SK-N-SH (cell line): ENCODE data around the gene GDPD2. TPM values are rescaled to one million over a fixed set of nuclear protein-coding genes. Genes with fewer than 3 reads are reported as not detected.

ENCODE experiments used
- CTCF ChIA-PET: fragments of 300-600, 350-600 bp; formaldehyde crosslinking; extraction: SDS; loops from one replicate; lab custom pipeline; 2021; lab: Yijun Ruan, JAX
- POLR2A ChIA-PET: fragments of 350-600 bp; sonication (Branson Sonifier 250); formaldehyde crosslinking; extraction: SDS; loops from one replicate; lab custom pipeline; 2020; ENCODE audit warnings: antibody characterized with exemption, inconsistent platforms; lab: Yijun Ruan, JAX
- DNase-seq: peaks from one replicate; pipeline ENCODE4 v3.0.0; 2012
- H2AFZ ChIP-seq: fragments of 200-600 bp; sonication (generic); 2 replicates; pipeline ENCODE4 v1.8.1; 2016; ENCODE audit warnings: antibody characterized with exemption, mild to moderate bottlenecking, low read depth
- H3F3A ChIP-seq: fragments of 200-600 bp; sonication (generic); replicated peaks from 2 replicates; pipeline ENCODE3; 2016; ENCODE audit warnings: antibody characterized with exemption, mild to moderate bottlenecking; ENCODE audit not compliant: insufficient read depth
- H3K27ac ChIP-seq, 2 experiments: fragments of 200-500 bp in 1 of 2; fragments of 200-600 bp in 1 of 2; sonication (Bioruptor generic) in 1 of 2; sonication (generic), shearing (Covaris generic) in 1 of 2; 2 replicates each; pipeline versions ENCODE4 v1.5.1 to v1.6.1; 2014 to 2016; ENCODE audit warnings: low read depth in 2 of 2, inconsistent platforms in 1 of 2, low read length in 1 of 2, mild to moderate bottlenecking in 1 of 2, mixed read lengths in 1 of 2
- H3K27me3 ChIP-seq: fragments of 200-600 bp; sonication (generic), shearing (Covaris generic); 2 replicates; pipeline ENCODE4 v1.6.1; 2016; ENCODE audit warnings: mixed run types; ENCODE audit not compliant: insufficient read depth
- H3K36me3 ChIP-seq, 2 experiments: fragments of 200-500 bp in 1 of 2; fragments of 200-600 bp in 1 of 2; sonication (Bioruptor generic) in 1 of 2; sonication (generic) in 1 of 2; replicated peaks in 1 of 2; 2 replicates each; pipeline versions ENCODE3 to v1.5.1; 2014 to 2016; ENCODE audit warnings: low read length in 1 of 2, mild to moderate bottlenecking in 1 of 2; ENCODE audit not compliant: insufficient read depth in 2 of 2, control insufficient read depth in 1 of 2
- H3K4me1 ChIP-seq, 2 experiments: fragments of 200-500 bp in 1 of 2; fragments of 200-600 bp in 1 of 2; sonication (Bioruptor generic) in 1 of 2; sonication (generic), shearing (Covaris generic) in 1 of 2; 2 replicates each; pipeline versions ENCODE4 v1.5.1 to v1.6.1; 2014 to 2016; ENCODE audit warnings: low read depth in 1 of 2, low read length in 1 of 2, mixed run types in 1 of 2; ENCODE audit not compliant: insufficient read depth in 2 of 2, control insufficient read depth in 1 of 2
- H3K4me2 ChIP-seq: fragments of 200-600 bp; sonication (generic), shearing (Covaris generic); 2 replicates; pipeline ENCODE4 v1.6.1; 2017; ENCODE audit warnings: mixed run types
- H3K4me3 ChIP-seq, 2 experiments: fragments of 200-500 bp in 1 of 2; fragments of 200-600 bp in 1 of 2; sonication (Bioruptor generic) in 1 of 2; sonication (generic), shearing (Covaris generic) in 1 of 2; 2 replicates each; pipeline versions ENCODE4 v1.5.1 to v1.8.1; 2014 to 2016; ENCODE audit warnings: low read depth in 2 of 2, inconsistent platforms in 1 of 2, low read length in 1 of 2, mild to moderate bottlenecking in 1 of 2, mixed read lengths in 1 of 2, moderate library complexity in 1 of 2
- H3K79me2 ChIP-seq: fragments of 200-600 bp; sonication (generic); 2 replicates; pipeline ENCODE4 v1.8.1; 2017; ENCODE audit warnings: mild to moderate bottlenecking; ENCODE audit not compliant: insufficient read depth
- H3K9ac ChIP-seq: fragments of 200-600 bp; sonication (generic); 2 replicates; pipeline ENCODE4 v1.6.1; 2017; ENCODE audit warnings: mixed run types
- H3K9me2 ChIP-seq: fragments of 200-600 bp; sonication (generic); 2 replicates; pipeline ENCODE4 v1.6.1; 2017; ENCODE audit warnings: mixed run types
- H3K9me3 ChIP-seq: fragments of 200-600 bp; sonication (generic); 2 replicates; pipeline ENCODE4 v1.6.1; 2017; ENCODE audit warnings: mixed run types, mild to moderate bottlenecking, moderate library complexity
- H4K20me1 ChIP-seq: fragments of 200-600 bp; sonication (generic); 2 replicates; pipeline ENCODE4 v1.6.1; 2017; ENCODE audit warnings: mild to moderate bottlenecking, mixed run types; ENCODE audit not compliant: insufficient read depth
- POLR2AphosphoS5 ChIP-seq: IDR thresholded peaks from 2 replicates; pipeline ENCODE4 v1.6.1; 2012; ENCODE audit warnings: low read depth, low read length
- WGBS: methylation state at CpG from one replicate; pipeline ENCODE4 v1.1.6; 2017; ENCODE audit warnings: low lambda C conversion rate; 5-methylcytosine and 5-hydroxymethylcytosine counted together
- polyA plus RNA-seq, 3 experiments: library from polyadenylated mRNA; depleted of rRNA; stranded (reverse); fragments of >200 nt; gene quantifications; 2 replicates each; pipeline ENCODE4 v1.2.3, GENCODE V29; 2012
- small RNA-seq, 7 experiments: library from RNA; depleted of rRNA; stranded (forward); fragments of <200 nt; gene quantifications; one replicate each; pipeline ENCODE3, GENCODE V24; 2012
- TF ChIP-seq, protein P1 (sequence below): fragments of 150-350 bp; IDR thresholded peaks from 2 replicates; pipeline ENCODE4 v1.6.1; 2016; ENCODE audit warnings: mild to moderate bottlenecking, low read depth, low read length

Gene GDPD2
- polyA plus RNA-seq, 1 of the 3 experiments (the other 2 are of a cell fraction), result 0.08 TPM

DNA sequence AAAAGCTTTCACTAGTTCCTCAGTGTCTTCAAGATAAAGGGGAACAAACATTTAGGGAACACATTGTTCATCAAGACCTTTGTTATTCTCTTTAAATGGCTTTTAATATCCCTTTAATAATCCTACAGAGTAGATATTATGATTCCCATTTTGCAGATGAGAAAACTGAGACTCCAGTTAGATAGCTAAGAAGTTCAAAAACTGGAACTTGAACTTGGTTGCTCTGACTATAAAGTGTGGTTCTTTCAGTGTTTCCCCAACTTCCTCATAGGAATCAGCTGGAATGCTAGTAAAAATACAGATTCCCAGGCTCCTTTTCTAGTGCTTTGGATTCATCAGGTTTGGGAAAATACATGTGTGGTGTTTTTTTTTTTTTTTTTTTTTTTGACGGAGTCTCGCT, 59.2 kb downstream of the GDPD2 start:
- Histone ChIP-seq H4K20me1 (no peaks in the 10 kb centered on the region), H3K27me3 (no peaks in the 10 kb centered on the region), H2AFZ (no peak overlapping the region), H3K4me2 (no peak overlapping the region), H3K9ac (no peak overlapping the region), H3F3A (peaks cover 10% of the 10 kb centered on the region), H3K36me3 (peaks cover 0 to 6% of the 10 kb centered on the region in 2 experiments), H3K4me3 (no peak overlapping the region), H3K9me2 (no peaks in the 10 kb centered on the region), H3K27ac (no peak overlapping the region), H3K79me2 (no peaks in the 10 kb centered on the region), H3K9me3 (no peaks in the 10 kb centered on the region), H3K4me1 (peaks cover 0 to 16% of the 10 kb centered on the region in 2 experiments; a peak in 3 of 4 replicates)
- POLR2A ChIA-PET, result no interaction called here
- DNase-seq, result no peak
- WGBS, result 46% methylated on average over 2 of the region's 2 CpGs
- TF ChIP-seq, protein P1, sequence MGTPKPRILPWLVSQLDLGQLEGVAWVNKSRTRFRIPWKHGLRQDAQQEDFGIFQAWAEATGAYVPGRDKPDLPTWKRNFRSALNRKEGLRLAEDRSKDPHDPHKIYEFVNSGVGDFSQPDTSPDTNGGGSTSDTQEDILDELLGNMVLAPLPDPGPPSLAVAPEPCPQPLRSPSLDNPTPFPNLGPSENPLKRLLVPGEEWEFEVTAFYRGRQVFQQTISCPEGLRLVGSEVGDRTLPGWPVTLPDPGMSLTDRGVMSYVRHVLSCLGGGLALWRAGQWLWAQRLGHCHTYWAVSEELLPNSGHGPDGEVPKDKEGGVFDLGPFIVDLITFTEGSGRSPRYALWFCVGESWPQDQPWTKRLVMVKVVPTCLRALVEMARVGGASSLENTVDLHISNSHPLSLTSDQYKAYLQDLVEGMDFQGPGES, result no peak
- TF ChIP-seq POLR2AphosphoS5, result no peak
- CTCF ChIA-PET, result interaction anchor here (0.8 to 1.3 kb wide), 2 partner anchors 25 to 27 kb away, joined by 4 read pairs; no protein-coding TSS in a partner anchor

Small RNAs within 50 kb of the gene (small RNA-seq; reads per million reads assigned to genes)
- 0 reads per million in 7 experiments for gene RNU4-81P
- gene RNY4P23, result 0 to 5.7 (median 1.1) reads per million in 7 experiments

Other genes starting within 250 kb of the GDPD2 start
- gene DGAT2L6, start 245.8 kb upstream of the GDPD2 start, polyA plus RNA-seq (2012; rRNA removed), result 0.05 TPM in 1 of 2 replicates, not detected in the other
- not detected in 2 replicates for gene AWAT1, start 188.7 kb upstream of the GDPD2 start, polyA plus RNA-seq (2012; rRNA removed)
- gene P2RY4, start 163.1 kb upstream of the GDPD2 start, polyA plus RNA-seq (2012; rRNA removed), result 0.05 and 0.06 TPM in 2 replicates
- gene ARR3, start 155.0 kb upstream of the GDPD2 start, polyA plus RNA-seq (2012; rRNA removed), result not detected in 2 replicates
- gene RAB41, start 141.1 kb upstream of the GDPD2 start, polyA plus RNA-seq (2012; rRNA removed), result not detected in 2 replicates
- gene PDZD11, start 133.4 kb upstream of the GDPD2 start, polyA plus RNA-seq (2012; rRNA removed), result 169 and 190 TPM in 2 replicates
- 11.0 and 11.5 TPM in 2 replicates for gene KIF4A, start 133.2 kb upstream of the GDPD2 start, polyA plus RNA-seq (2012; rRNA removed)
- 11.7 TPM in 2 replicates for gene DLG3, start 21.5 kb downstream of the GDPD2 start, polyA plus RNA-seq (2012; rRNA removed)